GM19438 (cell line): ENCODE measurements around the gene ZNF467.

Source experiments
- ATAC-seq: cut with Tn5 transposase; IDR thresholded peaks from one replicate; pipeline ENCODE4 v1.9.1; 2021; ENCODE audit warnings: low read depth; ENCODE audit not compliant: unreplicated experiment

Gene ZNF467

GRCh38 chr7:149729983-149730801, 43.2 kb downstream of the ZNF467 start:
- no peak for ATAC-seq

- ATAC-seq: no peak
Observed at GRCh38 chr7:149729586-149729982, 43.8 kb downstream of the ZNF467 start.

GRCh38 chr7:149728491-149729375, 44.7 kb downstream of the ZNF467 start:
- no peak for ATAC-seq

GRCh38 chr7:149727899-149728476, 45.4 kb downstream of the ZNF467 start:
- ATAC-seq: no peak

- ATAC-seq: no peak
Observed at GRCh38 chr7:149727053-149727898, 46.1 kb downstream of the ZNF467 start.

- ATAC-seq: no peak
Observed at GRCh38 chr7:149725916-149726315, 47.5 kb downstream of the ZNF467 start.

- ATAC-seq: no peak
Observed at GRCh38 chr7:149725426-149725821, 48.0 kb downstream of the ZNF467 start.

GRCh38 chr7:149724661-149725425, 48.5 kb downstream of the ZNF467 start:
- no peak for ATAC-seq

- ATAC-seq: no peak
Observed at GRCh38 chr7:149723795-149724495, 49.4 kb downstream of the ZNF467 start.

- no peak for ATAC-seq
Observed at GRCh38 chr7:149723082-149723767, 50.2 kb downstream of the ZNF467 start.

- no peak for ATAC-seq
Observed at GRCh38 chr7:149722356-149722957, 50.9 kb downstream of the ZNF467 start.

- no peak for ATAC-seq
Observed at GRCh38 chr7:149721084-149721601, 52.2 kb downstream of the ZNF467 start.

GRCh38 chr7:149720372-149721083, 52.9 kb downstream of the ZNF467 start:
- no peak for ATAC-seq

- no peak for ATAC-seq
Observed at GRCh38 chr7:149719912-149720335, 53.5 kb downstream of the ZNF467 start.

- ATAC-seq: no peak
Observed at GRCh38 chr7:149719050-149719899, 54.1 kb downstream of the ZNF467 start.

GRCh38 chr7:149718730-149719049, 54.7 kb downstream of the ZNF467 start:
- ATAC-seq: no peak
